Neuronal stem cell (in vitro differentiated cells): ENCODE measurements around the gene HNRNPUL2.
"Not testable (repeated sequence)": the region's sequence is repeated elsewhere in the genome, so short reads cannot be mapped to it uniquely, and the experiment has no call there.

Experiments used
- DNase-seq: peaks from one replicate; pipeline ENCODE4 v3.0.0-alpha.2; 2013; ENCODE audit warnings: low spot score
- H2AFZ ChIP-seq: one replicate; pipeline ENCODE4 v1.6.1; 2013; ENCODE audit warnings: mild to moderate bottlenecking, low read length, inconsistent platforms
- H2AK5ac ChIP-seq: 2 replicates; pipeline ENCODE4 v1.6.1; 2013; ENCODE audit warnings: low read depth, mild to moderate bottlenecking, inconsistent platforms, low read length, moderate library complexity, mixed read lengths
- H2BK120ac ChIP-seq: 2 replicates; pipeline ENCODE4 v1.6.1; 2013; ENCODE audit warnings: low read depth, mild to moderate bottlenecking, inconsistent platforms, low read length, moderate library complexity, mixed read lengths
- H2BK12ac ChIP-seq: one replicate; pipeline ENCODE4 v1.6.1; 2013; ENCODE audit warnings: low read length, inconsistent platforms
- H2BK15ac ChIP-seq: 2 replicates; pipeline ENCODE4 v1.6.1; 2013; ENCODE audit warnings: mild to moderate bottlenecking, low read length, inconsistent platforms, mixed read lengths
- H2BK5ac ChIP-seq: one replicate; pipeline ENCODE4 v1.6.1; 2013; ENCODE audit warnings: inconsistent platforms, mild to moderate bottlenecking, low read length, moderate library complexity
- H3K14ac ChIP-seq: one replicate; pipeline ENCODE4 v1.6.1; 2013; ENCODE audit warnings: low read length, inconsistent platforms
- H3K18ac ChIP-seq: 2 replicates; pipeline ENCODE4 v1.6.1; 2013; ENCODE audit warnings: low read length, inconsistent platforms
- H3K23ac ChIP-seq: 2 replicates; pipeline ENCODE4 v1.6.1; 2013; ENCODE audit warnings: low read depth, mild to moderate bottlenecking, mixed read lengths, low read length, inconsistent platforms; ENCODE audit not compliant: poor library complexity
- H3K27ac ChIP-seq: replicated peaks from 3 replicates; pipeline ENCODE4 v1.5.1; 2013; ENCODE audit warnings: low read length, inconsistent platforms
- H3K27me3 ChIP-seq, 3 experiments: 2 replicates each; pipeline ENCODE4 v1.6.1; 2013; ENCODE audit warnings: low read length in 3 of 3, mild to moderate bottlenecking in 2 of 3, inconsistent platforms in 1 of 3, low read depth in 1 of 3, mixed read lengths in 1 of 3, moderate library complexity in 1 of 3; ENCODE audit not compliant: control insufficient read depth in 3 of 3, insufficient read depth in 3 of 3
- H3K36me3 ChIP-seq, 2 donors: replicated peaks in 1 of 2; 2 replicates each; pipeline ENCODE4 v1.6.1; 2013; ENCODE audit warnings: low read length in 2 of 2; ENCODE audit not compliant: control insufficient read depth in 2 of 2, insufficient read depth in 2 of 2
- H3K4ac ChIP-seq: 2 replicates; pipeline ENCODE4 v1.6.1; 2013; ENCODE audit warnings: inconsistent platforms, mild to moderate bottlenecking, low read length, moderate library complexity
- H3K4me1 ChIP-seq, 2 donors: 1 replicate in 1 of 2; 2 replicates in 1 of 2; pipeline ENCODE4 v1.6.1; 2013; ENCODE audit warnings: low read length in 2 of 2, low read depth in 1 of 2; ENCODE audit not compliant: control insufficient read depth in 2 of 2, insufficient read depth in 1 of 2
- H3K4me2 ChIP-seq: one replicate; pipeline ENCODE4 v1.6.1; 2013; ENCODE audit warnings: mild to moderate bottlenecking, low read length, inconsistent platforms; ENCODE audit not compliant: insufficient read depth, poor library complexity, severe bottlenecking
- H3K4me3 ChIP-seq, 2 donors: 2 replicates each; pipeline ENCODE4 v1.5.1; 2013; ENCODE audit warnings: low read length in 2 of 2, mild to moderate bottlenecking in 2 of 2, inconsistent platforms in 1 of 2, moderate library complexity in 1 of 2
- H3K79me1 ChIP-seq: one replicate; pipeline ENCODE4 v1.6.1; 2013; ENCODE audit warnings: low read depth, mild to moderate bottlenecking, inconsistent platforms, low read length, moderate library complexity
- H3K9ac ChIP-seq: one replicate; pipeline ENCODE4 v1.6.1; 2013; ENCODE audit warnings: mild to moderate bottlenecking, low read depth, low read length, inconsistent platforms; ENCODE audit not compliant: poor library complexity
- H3K9me3 ChIP-seq, 2 donors: replicated peaks in 1 of 2; 2 replicates each; pipeline versions ENCODE3 to v1.6.1; 2013; ENCODE audit warnings: low read length in 2 of 2, mild to moderate bottlenecking in 2 of 2, inconsistent platforms in 1 of 2, low read depth in 1 of 2, mixed read lengths in 1 of 2, moderate library complexity in 1 of 2; ENCODE audit not compliant: control insufficient read depth in 2 of 2, insufficient read depth in 1 of 2
- H4K8ac ChIP-seq: one replicate; pipeline ENCODE4 v1.6.1; 2013; ENCODE audit warnings: low read depth, mild to moderate bottlenecking, inconsistent platforms, low read length, moderate library complexity
- H4K91ac ChIP-seq: one replicate; pipeline ENCODE4 v1.6.1; 2013; ENCODE audit warnings: low read length, low read depth, mild to moderate bottlenecking, inconsistent platforms; ENCODE audit not compliant: poor library complexity
- WGBS, 2 donors: extraction: QIAGEN DNeasy Blood & Tissue Kit; methylation state at CpG; one replicate each; pipeline ENCODE4 v1.1.7; 2013; ENCODE audit warnings: missing lambda C conversion rate in 2 of 2, mixed read lengths in 1 of 2; ENCODE audit not compliant: insufficient read length in 2 of 2, insufficient replicate concordance in 1 of 2; ENCODE audit errors: extremely low coverage in 2 of 2; 5-methylcytosine and 5-hydroxymethylcytosine counted together

HNRNPUL2 gene

DNA sequence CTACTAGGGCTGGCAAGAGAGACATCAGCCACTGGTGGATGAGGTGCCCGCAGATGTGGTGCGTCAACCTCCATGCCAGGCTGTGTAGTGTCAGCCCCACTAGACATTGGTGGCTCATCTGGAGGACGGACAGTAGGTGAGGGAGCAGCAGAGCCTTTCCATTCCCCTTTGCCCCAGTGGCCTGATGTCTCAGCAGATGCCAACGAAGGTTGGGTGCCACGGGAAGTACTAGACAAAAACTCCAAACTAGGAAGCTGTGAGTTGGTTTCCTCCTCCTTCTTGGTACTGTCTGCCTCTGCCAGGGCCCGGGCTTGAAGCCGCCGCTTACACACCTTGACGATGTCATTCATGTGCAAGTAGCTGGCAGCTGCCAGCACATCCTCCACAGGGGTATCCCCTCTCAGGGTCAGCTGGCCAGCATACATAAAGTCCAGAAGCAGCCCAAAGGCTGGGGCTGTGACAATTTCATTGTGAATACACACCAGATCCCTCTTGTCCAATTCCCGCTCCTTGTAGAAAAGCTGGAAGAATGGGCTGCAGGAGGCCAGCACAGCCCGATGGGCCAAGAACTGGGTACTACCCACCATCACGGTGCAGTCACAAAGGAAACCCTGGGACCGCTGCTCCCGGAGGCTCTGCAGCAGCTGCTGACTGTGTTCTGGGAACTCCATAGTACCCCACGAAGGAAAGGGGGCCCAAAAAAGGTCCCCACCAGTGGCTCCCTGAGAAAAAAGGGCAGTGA is 25.9 kb upstream of the HNRNPUL2 start:
- no peak for DNase-seq
- H3K4me3 ChIP-seq: peak overlapping the region in 1 of 2 donors; percentile 76
- peaks cover 12 to 20% of the 10 kb centered on the region in 2 donors for H3K36me3 ChIP-seq
- no peak overlapping the region for H2BK12ac ChIP-seq
- H2BK120ac ChIP-seq: no peak overlapping the region
- peak overlapping the region; percentile 53 for H2AK5ac ChIP-seq
- no peak overlapping the region for H3K14ac ChIP-seq
- H4K91ac ChIP-seq: no peak overlapping the region
- H3K9ac ChIP-seq: peak overlapping the region; percentile 24
- peak overlapping the region; percentile 67 for H3K18ac ChIP-seq
- peak overlapping the region; percentile 92 for H2AFZ ChIP-seq
- H3K23ac ChIP-seq: peak overlapping the region; percentile 44
- peaks cover 4 to 5% of the 10 kb centered on the region in 2 donors for H3K4me1 ChIP-seq
- peaks cover 11% of the 10 kb centered on the region for H3K79me1 ChIP-seq
- no peak overlapping the region for H4K8ac ChIP-seq
- H2BK15ac ChIP-seq: no peak overlapping the region
- H2BK5ac ChIP-seq: peak overlapping the region; percentile 11
- WGBS, 2 donors: no CpG with 5 or more reads among the region's 15 CpGs
- no peaks in the 10 kb centered on the region for H3K27me3 ChIP-seq
- H3K27ac ChIP-seq: peak overlapping the region; percentile 19
- no peak overlapping the region for H3K4ac ChIP-seq
- no peaks in the 10 kb centered on the region for H3K9me3 ChIP-seq
- H3K4me2 ChIP-seq: peak overlapping the region; percentile 49

DNA sequence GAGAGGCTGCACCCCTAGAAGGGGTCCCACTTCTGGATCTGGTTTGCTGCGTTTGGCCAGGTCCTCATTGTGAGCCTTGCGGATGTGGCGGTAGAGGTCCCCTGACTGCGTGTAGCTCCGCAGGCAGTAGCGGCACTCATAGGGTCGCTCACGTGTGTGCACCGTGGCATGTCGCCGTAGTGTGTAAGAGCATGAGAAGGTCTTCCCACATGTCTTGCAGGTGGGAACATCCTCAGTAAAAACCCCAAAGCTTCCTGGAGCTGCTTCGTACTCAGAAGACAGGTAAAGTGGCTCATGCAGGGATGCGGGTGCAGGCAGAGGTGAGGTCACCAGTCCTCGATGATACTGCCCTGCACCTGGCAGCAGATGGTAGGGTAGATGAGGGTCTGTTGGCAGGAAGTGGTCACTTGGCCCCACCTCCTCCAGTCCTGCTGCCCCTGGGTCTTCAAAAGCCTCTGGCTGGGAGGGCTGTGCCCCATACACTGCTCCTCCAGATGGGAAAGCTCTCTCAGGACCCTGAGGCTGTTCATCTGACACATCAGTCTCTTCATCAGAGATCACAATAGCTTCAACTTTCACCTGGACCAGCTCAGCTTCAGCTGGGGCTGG is 25.0 kb upstream of the HNRNPUL2 start:
- WGBS, 2 donors: no CpG with 5 or more reads among the region's 14 CpGs
- Histone ChIP-seq H2BK120ac (no peak overlapping the region), H3K9me3 (no peaks in the 10 kb centered on the region), H3K9ac (no peak overlapping the region), H2AFZ (no peak overlapping the region), H3K14ac (no peak overlapping the region), H2BK5ac (no peak overlapping the region), H2BK15ac (no peak overlapping the region), H3K4me1 (peaks cover 4 to 5% of the 10 kb centered on the region in 2 donors), H2AK5ac (no peak overlapping the region), H3K4me3 (peak overlapping the region in 1 of 2 donors; percentile 39), H3K27ac (no peak overlapping the region), H4K91ac (peak overlapping the region; percentile 59), H3K36me3 (peaks cover 12 to 20% of the 10 kb centered on the region in 2 donors), H3K27me3 (no peaks in the 10 kb centered on the region), H3K4ac (no peak overlapping the region), H3K18ac (no peak overlapping the region), H3K4me2 (no peak overlapping the region), H4K8ac (no peak overlapping the region), H2BK12ac (no peak overlapping the region), H3K79me1 (peaks cover 11% of the 10 kb centered on the region), H3K23ac (no peak overlapping the region)
- DNase-seq: no peak

DNA sequence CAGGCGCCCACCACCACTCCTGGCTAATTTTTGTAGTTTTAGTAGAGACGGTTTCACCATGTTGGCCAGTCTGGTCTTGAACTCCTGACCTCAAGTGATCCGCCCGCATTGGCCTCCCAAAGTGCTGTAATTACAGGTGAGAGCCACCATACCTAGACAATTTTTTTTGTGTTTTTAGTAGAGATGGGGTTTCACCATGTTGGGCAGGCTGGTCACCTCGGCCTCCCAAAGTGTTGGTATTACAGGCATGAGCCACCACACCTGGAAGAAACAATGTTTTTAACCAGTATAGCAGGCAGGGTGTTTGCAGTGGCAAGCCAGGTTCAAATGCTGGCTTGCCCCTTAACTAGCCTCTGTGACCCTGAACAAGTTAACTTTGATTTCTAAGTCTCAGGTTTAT is 22.7 kb upstream of the HNRNPUL2 start:
- not testable (repeated sequence) for H3K23ac ChIP-seq
- no CpG with 5 or more reads among the region's 5 CpGs for WGBS, 2 donors

DNA sequence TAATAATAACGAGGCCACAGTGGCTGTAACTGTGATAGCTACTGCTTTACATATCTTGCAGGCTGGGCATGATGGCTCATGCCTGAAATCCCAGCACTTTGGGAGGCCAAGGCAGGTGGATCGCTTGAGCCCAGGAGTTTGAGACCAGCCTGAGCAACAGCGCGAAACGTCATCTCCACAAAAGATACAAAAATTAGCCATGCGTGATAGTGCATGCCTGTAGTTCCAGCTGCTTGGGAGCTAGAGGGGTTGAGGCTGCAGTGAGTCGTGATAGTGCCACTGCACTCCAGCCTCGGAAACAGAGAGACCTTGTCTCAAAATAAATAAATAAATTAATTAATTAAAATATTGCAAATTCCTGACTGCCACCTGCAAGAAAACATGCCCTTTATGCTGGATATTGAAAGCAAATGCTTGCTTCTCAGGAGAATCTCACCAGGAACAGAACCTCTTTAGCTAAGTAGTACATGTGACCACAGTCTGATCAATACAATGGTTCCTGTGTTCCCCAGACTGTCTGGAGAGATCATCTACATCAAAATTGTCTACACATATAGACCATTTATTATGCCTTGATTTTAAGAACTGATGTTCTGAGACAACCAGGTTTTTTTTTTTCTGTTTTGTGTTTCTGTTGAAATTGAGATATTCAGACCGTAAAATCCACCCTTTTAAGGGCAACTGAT is 20.4 kb upstream of the HNRNPUL2 start:
- Histone ChIP-seq H3K27ac (no peak overlapping the region), H2BK5ac (no peak overlapping the region), H3K4me2 (no peak overlapping the region), H3K4ac (no peak overlapping the region), H2BK12ac (no peak overlapping the region), H2AFZ (no peak overlapping the region), H3K14ac (no peak overlapping the region), H2AK5ac (no peak overlapping the region), H3K18ac (no peak overlapping the region), H3K9ac (no peak overlapping the region), H3K27me3 (no peaks in the 10 kb centered on the region), H3K23ac (no peak overlapping the region), H4K91ac (no peak overlapping the region), H3K9me3 (no peaks in the 10 kb centered on the region), H3K79me1 (peaks cover 5% of the 10 kb centered on the region), H3K36me3 (peaks cover 8 to 13% of the 10 kb centered on the region in 2 donors), H4K8ac (no peak overlapping the region), H3K4me3 (no peak overlapping the region), H2BK15ac (no peak overlapping the region), H3K4me1 (no peaks in the 10 kb centered on the region), H2BK120ac (no peak overlapping the region)
- WGBS, 2 donors: no CpG with 5 or more reads among the region's 9 CpGs
- DNase-seq: no peak

More for the DNA sequence above, 22.7 kb upstream of the HNRNPUL2 start:
- H3K9ac ChIP-seq, H3K18ac ChIP-seq, H3K9me3 ChIP-seq, H3K4ac ChIP-seq, H3K27ac ChIP-seq, H4K8ac ChIP-seq, H4K91ac ChIP-seq, H2BK12ac ChIP-seq, H3K4me2 ChIP-seq, H3K4me3 ChIP-seq, H2AK5ac ChIP-seq, H2BK5ac ChIP-seq, H3K4me1 ChIP-seq, H3K27me3 ChIP-seq, DNase-seq, H3K14ac ChIP-seq, H2BK15ac ChIP-seq, H2AFZ ChIP-seq, H2BK120ac ChIP-seq: not testable (repeated sequence)
- H3K79me1 ChIP-seq: peaks cover 11% of the 10 kb centered on the region
- peaks cover 12 to 20% of the 10 kb centered on the region in 2 donors for H3K36me3 ChIP-seq
